Activated CD8-positive, alpha-beta T cell treated with anti-CD3 and anti-CD28 coated beads for 36 hours (primary cell): ENCODE measurements around the gene NKAIN2. TPM values are rescaled to one million over a fixed set of nuclear protein-coding genes. Genes with fewer than 3 reads are reported as not detected.

ENCODE experiments used
- ATAC-seq: fragments of 200-7000 bp; cut with Tn5 transposase; one replicate; pipeline ENCODE4 v1.10.0; 2021; ENCODE audit warnings: mild to moderate bottlenecking, moderate library complexity
- CTCF ChIA-PET: fragments of 350-600 bp; sonication (Branson Sonifier 250); formaldehyde crosslinking; loops from one replicate; lab custom pipeline; 2021; ENCODE audit warnings: antibody characterized with exemption; lab: Charles Lee
- POLR2A ChIA-PET: fragments of 350-600 bp; sonication (Branson Sonifier 250); formaldehyde crosslinking; loops from one replicate; lab custom pipeline; 2021; ENCODE audit warnings: antibody characterized with exemption; lab: Charles Lee
- DNase-seq: peaks from one replicate; pipeline ENCODE4 v3.0.0-alpha.2; 2020
- H3K27ac Mint-ChIP-seq: one replicate; pipeline ENCODE4 v1.8.0; 2021; ENCODE audit warnings: mild to moderate bottlenecking, mixed read lengths
- H3K27me3 Mint-ChIP-seq: one replicate; pipeline ENCODE4 v1.8.0; 2021; ENCODE audit warnings: mixed read lengths
- H3K36me3 Mint-ChIP-seq: one replicate; pipeline ENCODE4 v1.8.0; 2021; ENCODE audit warnings: low read depth, mixed read lengths
- H3K4me1 Mint-ChIP-seq: one replicate; pipeline ENCODE4 v1.8.0; 2021; ENCODE audit warnings: low read depth, mixed read lengths
- H3K4me3 Mint-ChIP-seq: one replicate; pipeline ENCODE4 v1.8.0; 2021; ENCODE audit warnings: mild to moderate bottlenecking, moderate library complexity, mixed read lengths
- H3K9me3 Mint-ChIP-seq: one replicate; pipeline ENCODE4 v1.8.0; 2021; ENCODE audit warnings: mixed read lengths
- intact Hi-C: fragments of 100-400 bp; cut with micrococcal nuclease; formaldehyde crosslinking; loops from one replicate; pipeline ENCODE4 v1.10.0; 2022
- total RNA-seq, 2 experiments: library from RNA; stranded (reverse); gene quantifications; one replicate each; pipeline ENCODE4 v1.2.3, GENCODE V29; 2021
- TF ChIP-seq, protein P1 (sequence below): fragments of 200-600 bp; IDR thresholded peaks from one replicate; pipeline ENCODE4 v1.8.0; 2022; ENCODE audit warnings: antibody characterized with exemption, mild to moderate bottlenecking

Gene NKAIN2
- total RNA-seq, 2 experiments from 2014 or later: not detected

DNA sequence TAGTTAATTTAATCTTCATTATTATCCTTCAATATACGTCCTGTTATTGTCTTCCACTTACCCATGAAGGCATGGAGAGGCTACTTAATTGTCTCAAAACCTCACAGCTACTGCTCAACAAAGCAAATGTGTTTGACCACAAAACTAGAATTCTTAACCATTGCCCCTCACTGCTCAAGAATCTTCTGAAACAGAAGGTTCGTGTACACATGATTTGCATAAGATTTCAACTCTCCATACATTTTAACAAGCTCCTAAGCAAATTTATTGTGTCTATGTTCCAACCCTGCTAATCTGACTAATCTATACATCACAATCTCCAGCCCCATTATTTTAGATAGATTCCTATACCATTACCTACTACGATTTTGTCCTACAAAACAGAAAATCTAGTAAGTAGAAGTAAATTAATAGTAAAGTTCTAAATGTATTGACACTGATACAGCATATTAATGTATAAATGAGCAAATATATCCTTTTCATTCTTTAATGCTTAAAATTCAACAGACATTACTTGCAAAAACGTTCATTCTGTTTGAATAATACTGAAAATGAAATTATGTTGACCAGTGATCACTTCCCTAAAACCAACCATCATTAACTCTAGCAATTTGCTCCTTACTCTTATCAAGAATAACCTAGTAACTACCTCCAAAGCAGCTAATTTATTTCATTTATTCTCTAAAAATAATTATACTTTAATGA lies 1068.8 kb downstream of the NKAIN2 start:
- no peak for ATAC-seq
- CTCF ChIA-PET: no interaction called here
- POLR2A ChIA-PET: no interaction called here
- Mint-ChIP-seq H3K4me3 (no peak overlapping the region), H3K27me3 (peaks cover 5% of the 10 kb centered on the region), H3K27ac (no peak overlapping the region), H3K4me1 (no peaks in the 10 kb centered on the region), H3K36me3 (no peaks in the 10 kb centered on the region), H3K9me3 (no peaks in the 10 kb centered on the region)
- intact Hi-C loops: no loop called here
- DNase-seq: no peak
- TF ChIP-seq, protein P1, sequence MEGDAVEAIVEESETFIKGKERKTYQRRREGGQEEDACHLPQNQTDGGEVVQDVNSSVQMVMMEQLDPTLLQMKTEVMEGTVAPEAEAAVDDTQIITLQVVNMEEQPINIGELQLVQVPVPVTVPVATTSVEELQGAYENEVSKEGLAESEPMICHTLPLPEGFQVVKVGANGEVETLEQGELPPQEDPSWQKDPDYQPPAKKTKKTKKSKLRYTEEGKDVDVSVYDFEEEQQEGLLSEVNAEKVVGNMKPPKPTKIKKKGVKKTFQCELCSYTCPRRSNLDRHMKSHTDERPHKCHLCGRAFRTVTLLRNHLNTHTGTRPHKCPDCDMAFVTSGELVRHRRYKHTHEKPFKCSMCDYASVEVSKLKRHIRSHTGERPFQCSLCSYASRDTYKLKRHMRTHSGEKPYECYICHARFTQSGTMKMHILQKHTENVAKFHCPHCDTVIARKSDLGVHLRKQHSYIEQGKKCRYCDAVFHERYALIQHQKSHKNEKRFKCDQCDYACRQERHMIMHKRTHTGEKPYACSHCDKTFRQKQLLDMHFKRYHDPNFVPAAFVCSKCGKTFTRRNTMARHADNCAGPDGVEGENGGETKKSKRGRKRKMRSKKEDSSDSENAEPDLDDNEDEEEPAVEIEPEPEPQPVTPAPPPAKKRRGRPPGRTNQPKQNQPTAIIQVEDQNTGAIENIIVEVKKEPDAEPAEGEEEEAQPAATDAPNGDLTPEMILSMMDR: no peak

DNA sequence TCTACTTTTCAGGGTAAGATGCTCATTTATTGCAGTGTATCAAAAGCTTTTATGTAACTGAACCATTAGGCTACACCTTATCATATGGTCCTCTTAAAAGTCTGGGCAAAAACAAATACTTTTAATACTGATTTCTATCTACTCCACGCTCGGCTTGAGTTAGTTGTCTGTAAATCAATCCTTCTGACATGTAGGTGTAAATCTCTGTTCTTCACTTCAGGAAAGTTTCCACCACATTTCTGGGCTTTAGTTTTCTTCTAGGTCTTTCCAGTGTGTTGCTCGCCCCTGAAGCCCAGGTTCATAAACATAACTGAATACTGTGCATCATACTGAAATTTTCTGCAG lies 1069.4 kb downstream of the NKAIN2 start:
- no peaks in the 10 kb centered on the region for H3K9me3 Mint-ChIP-seq
- POLR2A ChIA-PET: no interaction called here
- ATAC-seq (no peak), DNase-seq (no peak)
- TF ChIP-seq, protein P1: no peak
- H3K27me3 Mint-ChIP-seq: peaks cover 6% of the 10 kb centered on the region
- H3K27ac Mint-ChIP-seq: no peak overlapping the region
- no peak overlapping the region for H3K4me3 Mint-ChIP-seq
- intact Hi-C loops: no loop called here
- no peaks in the 10 kb centered on the region for H3K36me3 Mint-ChIP-seq
- CTCF ChIA-PET: interaction anchor here (0.8 kb wide), 1 partner anchor 241 kb away, joined by 5 read pairs; no protein-coding TSS in a partner anchor
- H3K4me1 Mint-ChIP-seq: no peaks in the 10 kb centered on the region

Other genes starting within 250 kb of the NKAIN2 start
- not detected for gene TRDN, start 166.9 kb upstream of the NKAIN2 start, total RNA-seq